ENCODE data around the gene DENND6A.
"Not testable (repeated sequence)": the region's sequence is repeated elsewhere in the genome, so short reads cannot be mapped to it uniquely, and the experiment has no call there.

Gene DENND6A

GRCh38 chr3:57694146-57694545 is 1.3 kb upstream of the DENND6A start:
- DNase-seq (ENCODE audit: low read depth in 2 of 2): no peak

DNA sequence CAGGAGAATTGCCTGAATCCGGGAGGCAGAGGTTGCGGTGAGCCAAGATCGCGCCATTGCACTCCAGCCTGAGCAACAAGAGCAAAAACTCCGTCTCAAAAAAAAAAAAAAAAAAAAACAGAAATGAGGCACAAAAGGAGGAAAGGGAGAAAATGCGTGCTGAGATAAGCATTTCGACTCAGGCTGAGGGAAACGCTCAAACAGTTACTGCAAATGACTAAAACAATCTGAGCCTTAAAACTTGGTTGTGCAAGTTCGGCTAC is 813 bp downstream of the DENND6A start:
- not testable (repeated sequence) for DNase-seq (ENCODE audit: low read depth in 2 of 2)

DNA sequence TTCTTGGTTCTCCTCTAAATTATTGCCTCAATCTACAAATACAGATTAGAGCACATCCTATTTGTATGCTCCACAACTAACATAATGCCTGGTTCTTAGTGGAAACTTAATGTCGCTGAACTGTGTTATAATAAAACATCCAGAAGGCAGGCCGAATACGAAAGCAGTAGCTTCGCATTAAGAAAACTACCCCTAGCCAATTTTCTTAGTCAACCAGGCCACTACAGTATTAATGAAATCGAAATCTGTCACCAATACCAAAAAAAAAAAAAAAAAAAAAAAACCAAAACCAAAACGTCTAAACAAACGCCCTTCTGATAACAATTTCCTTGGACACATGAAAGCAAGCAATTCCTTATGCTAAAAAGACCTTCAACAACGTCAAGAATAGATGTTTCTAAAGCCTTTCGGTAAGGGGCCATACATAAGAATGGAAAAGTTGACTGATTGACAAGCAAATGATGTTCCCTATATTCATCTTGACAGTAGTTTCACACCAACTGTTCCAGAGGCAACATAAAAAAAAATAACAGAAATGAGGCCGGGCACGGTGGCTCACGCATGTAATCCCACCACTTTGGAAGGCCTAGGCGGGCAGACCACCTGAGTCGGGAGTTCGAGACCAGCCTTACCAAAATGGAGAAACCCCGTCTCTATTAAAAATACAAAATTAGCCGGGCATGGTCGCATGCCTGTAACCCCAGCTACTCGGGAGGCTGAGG is 1.3 kb downstream of the DENND6A start:
- DNase-seq (ENCODE audit: low read depth in 2 of 2): no peak

- DNase-seq (ENCODE audit: low read depth in 2 of 2): no peak
Measured at GRCh38 chr3:57689367-57690053, 3.4 kb downstream of the DENND6A start.

DNA sequence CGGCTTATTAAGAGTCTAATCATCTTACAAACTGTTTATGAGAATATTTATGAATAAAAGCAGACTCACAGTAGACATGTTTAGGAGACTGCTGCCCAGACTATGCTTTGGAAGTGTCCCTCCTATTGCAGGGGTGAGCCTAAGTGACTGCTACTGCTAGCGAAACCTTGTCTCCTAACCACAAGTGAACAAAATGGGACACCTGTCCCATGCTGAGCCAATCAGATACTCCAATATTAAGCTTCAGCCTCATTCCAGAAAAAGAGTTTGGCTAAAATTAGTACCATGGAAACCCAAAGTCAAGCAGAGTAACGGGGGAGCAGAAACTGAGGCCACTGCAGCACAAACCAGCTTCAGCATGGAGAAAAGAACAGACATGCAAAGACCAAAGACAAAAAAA is 4.6 kb downstream of the DENND6A start:
- DNase-seq (ENCODE audit: low read depth in 2 of 2): no peak

GRCh38 chr3:57683286-57683685 is 9.6 kb downstream of the DENND6A start:
- DNase-seq (ENCODE audit: low read depth in 2 of 2): no peak

- no peak for DNase-seq (ENCODE audit: low read depth in 2 of 2)
Measured at GRCh38 chr3:57682284-57682683, 10.6 kb downstream of the DENND6A start.

DNA sequence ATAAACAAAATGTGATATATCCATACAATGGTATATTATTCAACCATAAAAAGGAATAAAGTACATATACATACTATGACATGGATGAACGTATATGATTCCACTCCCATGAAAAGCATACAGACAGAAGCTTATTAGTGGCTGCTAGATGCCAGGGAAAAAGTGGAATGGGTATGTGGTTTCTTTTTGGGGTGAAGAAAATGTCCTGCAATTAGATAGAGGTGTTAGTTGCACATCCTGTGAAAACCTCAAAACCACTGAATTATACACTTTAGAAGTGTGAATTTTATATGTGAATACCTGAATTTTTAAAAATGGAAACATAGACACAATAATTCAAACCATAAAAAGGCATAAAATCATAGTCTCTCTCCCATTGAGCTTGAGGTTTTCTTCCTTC is 11.2 kb downstream of the DENND6A start:
- no peak for DNase-seq (ENCODE audit: low read depth in 2 of 2)

- DNase-seq (ENCODE audit: low read depth in 2 of 2): no peak
Measured at GRCh38 chr3:57680046-57680445, 12.8 kb downstream of the DENND6A start.

GRCh38 chr3:57675530-57675929 is 17.3 kb downstream of the DENND6A start:
- no peak for DNase-seq (ENCODE audit: low read depth in 2 of 2)

DNA sequence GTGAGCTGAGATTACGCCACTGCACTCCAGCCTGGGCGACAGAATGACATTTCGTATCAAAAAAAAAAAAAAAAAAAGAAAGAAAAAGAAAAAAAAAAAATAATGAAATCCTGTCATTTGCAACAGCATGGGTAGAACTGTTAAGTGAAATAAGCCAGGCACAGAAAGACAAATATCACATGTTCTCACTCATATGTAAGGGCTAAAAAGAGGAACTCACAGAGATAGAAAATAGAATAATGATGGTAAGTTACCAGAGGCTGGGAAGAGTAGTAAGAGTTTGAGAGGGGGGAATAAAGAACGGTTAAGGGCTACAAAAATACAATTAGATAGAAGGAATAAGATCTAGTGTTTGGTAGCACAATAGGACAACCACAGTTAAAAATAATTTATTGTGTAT is 19.7 kb downstream of the DENND6A start:
- no peak for DNase-seq (ENCODE audit: low read depth in 2 of 2)

DNA sequence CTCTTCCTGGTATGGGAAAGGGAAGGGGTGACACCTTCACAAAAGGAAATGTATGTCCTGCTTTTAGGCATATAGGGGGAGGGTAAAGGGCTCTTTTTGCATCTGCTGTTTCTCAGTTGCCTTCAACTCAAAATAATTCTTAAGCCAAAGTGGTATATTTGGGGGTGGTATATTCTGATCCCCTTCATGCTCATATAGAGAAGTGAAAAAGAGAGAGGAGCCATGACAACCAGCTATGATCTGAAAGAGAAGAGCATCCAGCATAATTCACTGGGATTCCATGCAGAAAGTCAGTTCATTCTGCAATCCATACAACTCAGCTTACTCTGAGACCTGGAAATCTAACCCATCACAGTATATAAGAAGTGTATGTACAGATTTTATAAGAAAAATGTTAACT is 22.3 kb downstream of the DENND6A start:
- DNase-seq (ENCODE audit: low read depth in 2 of 2): no peak

- DNase-seq (ENCODE audit: low read depth in 2 of 2): no peak
Measured at GRCh38 chr3:57661404-57661803, 31.5 kb downstream of the DENND6A start.

DNA sequence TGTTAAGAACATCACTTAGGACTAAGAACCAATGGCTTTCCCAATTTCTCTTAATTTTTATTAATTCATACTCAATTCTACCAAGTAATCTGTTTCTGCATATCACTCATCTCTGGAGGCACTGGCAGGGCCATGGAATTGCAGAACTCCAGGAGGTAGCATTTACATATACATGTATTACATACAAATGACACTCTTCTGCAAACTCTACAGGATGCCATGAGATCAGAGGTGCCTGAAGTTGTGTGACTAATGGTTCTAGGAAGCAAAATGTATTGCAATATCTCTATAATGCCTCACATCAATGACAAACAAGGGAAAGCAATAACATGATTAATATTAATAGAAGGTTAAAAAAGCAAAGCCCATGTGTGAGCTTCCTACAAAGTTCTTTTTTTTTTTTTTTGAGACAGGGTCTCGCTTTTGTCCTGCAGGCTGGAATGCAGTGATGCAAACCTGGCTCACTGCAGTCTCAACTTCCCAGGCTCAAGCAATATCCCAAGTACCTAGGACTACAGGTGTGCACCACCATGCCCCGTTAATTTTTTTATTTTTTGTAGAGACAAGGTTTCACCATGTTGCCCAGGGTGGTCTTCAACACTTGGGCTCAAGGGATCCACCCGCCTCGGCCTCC is 33.0 kb downstream of the DENND6A start:
- DNase-seq (ENCODE audit: low read depth in 2 of 2): no peak

GRCh38 chr3:57659004-57659673 is 33.7 kb downstream of the DENND6A start:
- DNase-seq (ENCODE audit: low read depth in 2 of 2): no peak

GRCh38 chr3:57658536-57658935 is 34.3 kb downstream of the DENND6A start:
- DNase-seq (ENCODE audit: low read depth in 2 of 2): no peak

GRCh38 chr3:57655727-57656126 is 37.1 kb downstream of the DENND6A start:
- DNase-seq (ENCODE audit: low read depth in 2 of 2): no peak

DNA sequence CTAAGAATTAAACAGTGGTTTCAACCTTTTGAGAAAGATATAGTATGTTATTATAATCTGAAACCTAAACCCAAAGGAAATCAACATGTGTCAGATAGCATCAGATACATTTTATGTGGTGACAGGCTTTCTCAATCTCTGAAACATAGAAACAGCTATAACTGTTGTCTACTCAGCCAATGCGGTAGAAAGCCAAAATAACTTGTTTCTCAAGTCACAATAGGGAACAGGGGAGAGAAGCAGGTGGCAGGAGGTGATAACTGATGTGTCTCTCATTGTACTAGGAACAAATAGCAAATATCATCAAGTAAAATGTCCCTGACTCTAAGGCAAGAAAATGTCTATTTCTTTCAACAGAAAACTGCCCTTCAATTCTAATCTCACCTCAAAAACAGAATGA is 38.6 kb downstream of the DENND6A start:
- DNase-seq (ENCODE audit: low read depth in 2 of 2): no peak

GRCh38 chr3:57652203-57652602 is 40.7 kb downstream of the DENND6A start:
- DNase-seq (ENCODE audit: low read depth in 2 of 2): no peak

GRCh38 chr3:57647292-57647940 is 45.5 kb downstream of the DENND6A start:
- no peak for DNase-seq (ENCODE audit: low read depth in 2 of 2)

- DNase-seq (ENCODE audit: low read depth in 2 of 2): no peak
Measured at GRCh38 chr3:57646723-57647122, 46.2 kb downstream of the DENND6A start.

- no peak for DNase-seq (ENCODE audit: low read depth in 2 of 2)
Measured at GRCh38 chr3:57644740-57645139, 48.1 kb downstream of the DENND6A start.
